ENCODE data around the gene TIGD4. TPM values are rescaled to one million over a fixed set of nuclear protein-coding genes. Genes with fewer than 3 reads are reported as not detected.

TIGD4 gene
- total RNA-seq, 1 donor from 2014 or later: 0.83 TPM

- DNase-seq: no peak
- Mint-ChIP-seq H3K27ac (ENCODE audit: unreplicated experiment) (no peak overlapping the region), H3K4me1 (ENCODE audit: low read depth, unreplicated experiment) (no peaks in the 10 kb centered on the region), H3K36me3 (ENCODE audit: unreplicated experiment) (no peaks in the 10 kb centered on the region), H3K4me3 (ENCODE audit: unreplicated experiment) (no peak overlapping the region), H3K9me3 (ENCODE audit: unreplicated experiment) (no peaks in the 10 kb centered on the region), H3K27me3 (ENCODE audit: unreplicated experiment) (no peaks in the 10 kb centered on the region)
- TF ChIP-seq, protein P1, sequence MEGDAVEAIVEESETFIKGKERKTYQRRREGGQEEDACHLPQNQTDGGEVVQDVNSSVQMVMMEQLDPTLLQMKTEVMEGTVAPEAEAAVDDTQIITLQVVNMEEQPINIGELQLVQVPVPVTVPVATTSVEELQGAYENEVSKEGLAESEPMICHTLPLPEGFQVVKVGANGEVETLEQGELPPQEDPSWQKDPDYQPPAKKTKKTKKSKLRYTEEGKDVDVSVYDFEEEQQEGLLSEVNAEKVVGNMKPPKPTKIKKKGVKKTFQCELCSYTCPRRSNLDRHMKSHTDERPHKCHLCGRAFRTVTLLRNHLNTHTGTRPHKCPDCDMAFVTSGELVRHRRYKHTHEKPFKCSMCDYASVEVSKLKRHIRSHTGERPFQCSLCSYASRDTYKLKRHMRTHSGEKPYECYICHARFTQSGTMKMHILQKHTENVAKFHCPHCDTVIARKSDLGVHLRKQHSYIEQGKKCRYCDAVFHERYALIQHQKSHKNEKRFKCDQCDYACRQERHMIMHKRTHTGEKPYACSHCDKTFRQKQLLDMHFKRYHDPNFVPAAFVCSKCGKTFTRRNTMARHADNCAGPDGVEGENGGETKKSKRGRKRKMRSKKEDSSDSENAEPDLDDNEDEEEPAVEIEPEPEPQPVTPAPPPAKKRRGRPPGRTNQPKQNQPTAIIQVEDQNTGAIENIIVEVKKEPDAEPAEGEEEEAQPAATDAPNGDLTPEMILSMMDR (IDR thresholded peaks at IDR 0.05; ENCODE audit: partially characterized antibody, unreplicated experiment): no peak
Measured at GRCh38 chr4:152763796-152764195, 15.7 kb downstream of the TIGD4 start.

GRCh38 chr4:152748619-152749018 is 30.9 kb downstream of the TIGD4 start:
- no peaks in the 10 kb centered on the region for H3K4me1 Mint-ChIP-seq (ENCODE audit: low read depth, unreplicated experiment)
- no peak overlapping the region for H3K27ac Mint-ChIP-seq (ENCODE audit: unreplicated experiment)
- no peaks in the 10 kb centered on the region for H3K9me3 Mint-ChIP-seq (ENCODE audit: unreplicated experiment)
- TF ChIP-seq, protein P1 (IDR thresholded peaks at IDR 0.05; ENCODE audit: partially characterized antibody, unreplicated experiment): no peak
- no peak overlapping the region for H3K4me3 Mint-ChIP-seq (ENCODE audit: unreplicated experiment)
- H3K36me3 Mint-ChIP-seq (ENCODE audit: unreplicated experiment): no peaks in the 10 kb centered on the region
- DNase-seq: no peak
- H3K27me3 Mint-ChIP-seq (ENCODE audit: unreplicated experiment): peaks cover 1% of the 10 kb centered on the region

- Mint-ChIP-seq H3K36me3 (ENCODE audit: unreplicated experiment) (no peaks in the 10 kb centered on the region), H3K4me3 (ENCODE audit: unreplicated experiment) (no peak overlapping the region), H3K27me3 (ENCODE audit: unreplicated experiment) (peaks cover 1% of the 10 kb centered on the region), H3K9me3 (ENCODE audit: unreplicated experiment) (no peaks in the 10 kb centered on the region), H3K27ac (ENCODE audit: unreplicated experiment) (no peak overlapping the region), H3K4me1 (ENCODE audit: low read depth, unreplicated experiment) (no peaks in the 10 kb centered on the region)
- TF ChIP-seq, protein P1 (IDR thresholded peaks at IDR 0.05; ENCODE audit: partially characterized antibody, unreplicated experiment): no peak
- DNase-seq: no peak
Measured at GRCh38 chr4:152747444-152747843, 32.1 kb downstream of the TIGD4 start.

DNA sequence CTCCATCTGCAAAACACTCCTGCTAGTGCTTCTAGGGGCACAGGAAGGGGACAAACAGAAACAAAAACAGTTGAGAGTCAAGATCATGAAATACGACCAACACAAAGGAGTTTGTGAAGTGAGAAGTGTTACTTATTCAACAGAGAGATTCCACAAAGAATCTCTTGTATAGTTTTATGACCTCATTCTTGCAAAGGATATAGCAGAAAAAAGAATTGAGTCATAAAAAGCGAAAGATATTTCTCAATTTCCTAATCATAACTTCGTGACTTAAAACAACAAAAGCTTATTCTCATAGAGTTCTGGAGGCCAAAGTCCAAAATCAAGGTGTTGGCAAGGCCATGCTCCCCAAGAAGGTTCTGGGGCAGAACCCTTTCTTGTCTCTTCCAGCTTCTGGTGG is 40.7 kb downstream of the TIGD4 start:
- peaks cover 2% of the 10 kb centered on the region for H3K9me3 Mint-ChIP-seq (ENCODE audit: unreplicated experiment)
- H3K4me1 Mint-ChIP-seq (ENCODE audit: low read depth, unreplicated experiment): peaks cover 3% of the 10 kb centered on the region
- TF ChIP-seq, protein P1 (IDR thresholded peaks at IDR 0.05; ENCODE audit: partially characterized antibody, unreplicated experiment): no peak
- no peak overlapping the region for H3K27ac Mint-ChIP-seq (ENCODE audit: unreplicated experiment)
- DNase-seq: no peak
- H3K27me3 Mint-ChIP-seq (ENCODE audit: unreplicated experiment): no peaks in the 10 kb centered on the region
- H3K4me3 Mint-ChIP-seq (ENCODE audit: unreplicated experiment): no peak overlapping the region
- no peaks in the 10 kb centered on the region for H3K36me3 Mint-ChIP-seq (ENCODE audit: unreplicated experiment)

- Mint-ChIP-seq H3K27ac (ENCODE audit: unreplicated experiment) (no peak overlapping the region), H3K4me3 (ENCODE audit: unreplicated experiment) (no peak overlapping the region), H3K9me3 (ENCODE audit: unreplicated experiment) (no peaks in the 10 kb centered on the region), H3K27me3 (ENCODE audit: unreplicated experiment) (no peaks in the 10 kb centered on the region), H3K36me3 (ENCODE audit: unreplicated experiment) (no peaks in the 10 kb centered on the region), H3K4me1 (ENCODE audit: low read depth, unreplicated experiment) (peaks cover 3% of the 10 kb centered on the region)
- no peak for DNase-seq
- TF ChIP-seq, protein P1 (IDR thresholded peaks at IDR 0.05; ENCODE audit: partially characterized antibody, unreplicated experiment): no peak
Measured at GRCh38 chr4:152735906-152736305, 43.6 kb downstream of the TIGD4 start.

Data from glutamatergic neuron (in vitro differentiated cells).